HG03442 (cell line): ENCODE results near the gene PTPRG.

Source experiments
- ATAC-seq: cut with Tn5 transposase; IDR thresholded peaks from one replicate; pipeline ENCODE4 v1.9.1; 2021; ENCODE audit warnings: mild to moderate bottlenecking, moderate library complexity; ENCODE audit not compliant: unreplicated experiment

Gene PTPRG

DNA sequence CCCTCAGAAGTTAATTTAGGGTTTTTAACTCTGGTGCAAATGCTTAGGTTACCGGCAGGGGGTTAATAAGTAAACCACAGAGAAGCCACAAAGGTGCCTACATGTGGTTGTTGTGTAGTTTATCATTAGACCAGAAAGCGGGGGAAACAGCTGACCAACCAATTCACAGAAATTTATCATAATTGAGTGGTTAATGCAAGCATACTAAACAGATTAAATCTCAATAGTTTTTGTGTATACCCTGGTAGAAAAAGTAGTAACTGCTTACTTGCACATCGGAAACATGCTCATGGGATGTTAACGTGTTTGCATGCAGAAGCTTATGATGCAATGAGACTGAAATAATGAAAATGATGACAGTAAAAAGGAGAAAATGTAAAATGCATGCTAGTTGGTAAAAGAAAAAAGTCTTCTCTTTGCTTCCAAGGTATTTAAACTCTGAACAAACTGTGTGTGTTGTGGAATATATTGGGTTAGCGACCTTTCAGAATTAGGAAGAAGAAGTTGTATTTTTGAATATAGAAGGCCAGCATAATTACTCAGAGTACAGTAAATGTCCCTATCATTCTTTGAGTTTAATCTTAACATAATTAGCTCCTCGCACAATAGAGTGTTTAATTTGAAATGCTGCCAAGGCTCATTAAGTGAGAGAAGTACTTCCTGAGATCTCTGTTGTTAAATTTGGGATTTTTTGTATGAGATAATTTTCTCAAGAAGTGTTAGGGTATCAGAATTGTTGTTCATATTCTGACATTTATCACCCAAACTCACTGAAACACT is 316.2 kb downstream of the PTPRG start:
- ATAC-seq = peak; percentile 90

DNA sequence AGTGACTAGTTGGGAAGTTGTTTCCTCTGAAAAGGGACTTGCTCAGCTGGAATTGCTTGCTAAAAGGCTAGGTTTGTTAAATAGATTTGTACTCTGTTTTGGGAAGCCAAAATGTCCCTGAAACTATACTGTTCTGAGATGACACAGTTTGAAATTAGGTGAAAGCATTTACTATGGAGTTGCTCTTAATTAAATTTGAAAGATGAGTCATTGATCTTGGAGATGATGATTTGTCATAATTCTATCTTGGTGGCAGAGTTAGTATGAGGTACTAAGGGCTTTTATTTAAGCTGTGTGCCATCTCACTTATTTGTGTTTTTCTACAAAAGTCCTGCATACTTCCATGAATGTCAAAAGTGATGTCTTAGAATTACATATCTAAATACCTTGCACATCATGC is 320.9 kb downstream of the PTPRG start:
- ATAC-seq = no peak

DNA sequence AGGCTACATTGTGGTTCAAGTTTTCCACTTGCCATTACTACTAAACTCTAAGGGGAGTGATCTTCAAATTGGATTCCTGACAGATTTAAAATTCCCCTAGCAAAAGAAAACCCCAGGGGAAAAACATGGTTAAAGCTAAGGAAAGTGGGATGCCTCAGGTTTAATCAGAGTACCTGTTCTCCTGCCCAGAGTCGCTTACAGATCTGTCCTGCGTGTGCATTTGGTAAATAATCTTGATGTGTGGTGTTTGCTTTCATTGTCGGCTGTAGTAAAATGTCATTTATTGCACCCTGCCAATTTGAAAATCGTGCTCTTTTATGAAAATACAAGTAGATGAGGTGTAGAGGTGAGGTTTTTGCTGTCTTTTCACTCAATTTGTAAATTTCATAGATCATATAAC is 323.4 kb downstream of the PTPRG start:
- no peak for ATAC-seq

DNA sequence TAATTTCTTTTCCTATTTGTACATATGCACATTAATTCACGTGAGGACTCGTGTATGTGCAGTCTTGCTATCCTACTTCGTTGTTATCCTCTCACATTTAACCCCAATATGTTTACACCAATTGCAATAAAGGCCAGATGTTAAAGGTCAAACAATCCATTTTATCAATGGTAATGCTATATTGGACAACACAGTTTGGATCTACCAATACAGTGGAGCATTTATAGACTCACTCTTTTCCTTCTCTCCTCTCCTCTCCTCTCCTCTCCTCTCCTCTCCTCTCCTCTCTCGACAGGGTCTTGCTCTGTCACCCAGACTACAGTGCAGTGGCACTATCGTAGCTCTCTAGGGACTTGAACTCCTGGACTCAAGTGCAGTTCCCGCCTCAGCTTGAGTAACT is 324.0 kb downstream of the PTPRG start:
- ATAC-seq = no peak

DNA sequence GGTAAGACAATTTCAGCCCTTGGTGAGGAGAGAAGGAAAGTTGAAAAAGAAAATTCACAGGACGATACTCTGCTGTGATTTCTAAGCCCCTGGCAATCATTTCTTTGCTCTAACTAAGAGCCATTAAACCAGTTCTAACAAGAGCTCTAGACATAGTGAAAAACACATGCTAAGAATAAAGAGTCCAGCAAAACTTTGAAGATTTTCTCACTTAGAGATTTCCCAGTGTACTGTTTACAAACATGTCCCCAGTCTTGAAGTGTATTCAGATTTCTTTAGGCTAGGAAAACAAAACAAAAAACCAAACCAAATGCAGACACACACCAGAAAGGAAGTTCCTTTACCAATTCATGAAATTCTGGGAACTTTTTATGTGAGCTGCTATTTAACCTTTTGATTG is 325.8 kb downstream of the PTPRG start:
- ATAC-seq = no peak

DNA sequence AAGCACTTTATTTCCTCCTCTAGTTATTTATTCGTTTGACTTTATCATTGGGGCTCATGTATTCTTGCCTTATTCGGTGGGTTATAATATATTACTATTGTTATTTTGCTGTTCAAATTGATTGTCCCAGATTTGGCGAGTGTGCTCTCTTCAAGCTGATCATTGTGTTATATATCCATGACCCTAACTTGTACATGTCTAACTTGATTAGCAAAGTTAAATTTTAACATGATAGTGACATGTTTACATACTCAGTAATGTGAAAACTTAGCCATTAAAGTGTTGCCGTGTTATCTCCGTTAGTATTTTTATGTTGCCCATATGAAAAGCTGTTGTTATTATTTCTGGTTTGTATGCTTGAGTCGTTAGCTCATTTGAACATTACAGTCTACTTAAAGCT is 327.9 kb downstream of the PTPRG start:
- no peak for ATAC-seq

DNA sequence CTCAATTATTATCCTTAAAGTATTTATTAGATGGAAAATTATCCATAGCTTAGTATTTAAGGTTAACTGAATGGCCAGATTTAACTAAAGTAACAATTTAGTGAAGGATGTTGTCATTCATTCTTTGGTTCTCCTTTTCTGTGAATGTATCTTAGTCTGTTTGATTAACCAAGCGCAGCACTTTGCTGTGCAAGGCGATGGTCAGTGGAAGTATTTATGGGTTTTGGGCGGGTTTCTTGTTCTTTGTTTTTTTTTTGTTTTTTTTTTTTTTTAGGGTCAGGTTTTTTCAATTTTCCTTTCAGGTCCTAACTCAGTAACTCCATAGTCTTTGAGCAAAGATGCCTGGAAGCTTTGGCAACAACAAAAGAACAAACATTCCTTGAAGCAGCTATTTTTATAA is 328.8 kb downstream of the PTPRG start:
- no peak for ATAC-seq

DNA sequence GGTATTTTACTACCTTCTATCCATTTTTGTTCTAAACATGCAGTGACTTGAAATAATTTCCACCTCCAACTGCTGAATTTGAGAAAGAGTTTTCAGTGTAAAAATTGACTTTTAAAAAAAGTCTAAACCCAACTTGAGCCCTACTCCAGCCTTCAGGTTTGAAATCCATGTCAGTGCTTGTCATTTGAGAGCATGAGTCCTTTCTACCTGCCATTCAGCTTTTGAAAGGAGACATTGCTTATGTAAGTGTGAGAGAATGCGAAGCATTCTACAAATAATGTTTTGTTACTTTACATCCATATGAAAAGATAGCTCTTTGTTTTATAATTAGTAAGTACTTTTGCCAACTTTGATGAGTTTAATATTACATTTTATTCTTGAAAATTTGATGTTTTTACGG is 329.2 kb downstream of the PTPRG start:
- no peak for ATAC-seq

DNA sequence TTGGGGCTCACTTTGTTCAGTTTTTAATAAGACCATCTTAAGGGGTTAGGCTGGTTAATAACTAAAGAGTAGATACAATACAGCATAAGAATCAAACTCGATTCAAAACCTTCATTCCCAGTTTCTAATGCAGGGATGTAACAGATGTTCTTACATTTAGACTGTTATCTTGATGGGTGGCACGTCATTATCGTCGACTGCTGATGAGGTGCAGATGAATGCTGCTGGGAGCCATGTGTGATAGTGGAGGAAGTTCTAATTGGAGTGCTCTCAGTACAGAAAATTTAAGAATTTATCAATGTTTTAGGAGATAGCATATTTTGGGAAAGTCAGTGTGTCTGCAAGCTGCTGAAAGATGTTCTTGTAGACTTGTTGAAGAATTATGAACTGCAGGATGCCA is 331.5 kb downstream of the PTPRG start:
- no peak for ATAC-seq

DNA sequence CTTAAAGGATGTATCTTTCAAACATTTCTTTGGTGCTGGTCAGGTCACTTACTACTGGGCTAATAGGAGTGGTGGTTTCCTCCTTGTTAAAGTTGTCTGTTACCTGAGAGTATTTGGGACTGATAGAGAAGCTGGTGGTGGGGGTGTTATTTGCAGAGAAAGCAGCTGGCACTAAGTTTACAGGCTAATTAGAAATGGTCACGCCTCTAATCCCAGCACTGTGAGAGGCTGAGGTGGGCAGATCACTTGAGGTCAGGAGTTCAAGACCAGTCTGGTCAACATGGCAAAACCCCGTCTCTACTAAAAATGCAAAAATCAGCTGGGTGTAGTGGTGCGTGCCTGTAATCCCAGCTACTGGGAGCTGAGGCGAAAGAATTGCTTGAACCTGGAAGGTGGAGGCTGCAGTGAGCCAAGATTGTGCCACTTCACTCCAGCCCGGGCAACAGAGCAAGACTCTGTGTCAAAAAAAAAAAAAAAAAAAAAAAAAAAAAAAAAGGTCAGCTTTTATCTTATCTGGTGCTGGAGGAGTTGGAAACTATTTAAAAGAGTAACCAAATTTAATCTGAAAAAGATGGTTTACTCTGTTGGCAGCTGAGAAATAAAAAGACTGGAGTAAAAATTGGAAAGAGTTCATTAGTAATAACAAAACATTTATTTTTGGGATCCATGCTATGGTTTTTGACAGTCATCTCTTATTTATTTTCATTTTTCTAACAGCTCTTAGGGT is 332.6 kb downstream of the PTPRG start:
- ATAC-seq = no peak

DNA sequence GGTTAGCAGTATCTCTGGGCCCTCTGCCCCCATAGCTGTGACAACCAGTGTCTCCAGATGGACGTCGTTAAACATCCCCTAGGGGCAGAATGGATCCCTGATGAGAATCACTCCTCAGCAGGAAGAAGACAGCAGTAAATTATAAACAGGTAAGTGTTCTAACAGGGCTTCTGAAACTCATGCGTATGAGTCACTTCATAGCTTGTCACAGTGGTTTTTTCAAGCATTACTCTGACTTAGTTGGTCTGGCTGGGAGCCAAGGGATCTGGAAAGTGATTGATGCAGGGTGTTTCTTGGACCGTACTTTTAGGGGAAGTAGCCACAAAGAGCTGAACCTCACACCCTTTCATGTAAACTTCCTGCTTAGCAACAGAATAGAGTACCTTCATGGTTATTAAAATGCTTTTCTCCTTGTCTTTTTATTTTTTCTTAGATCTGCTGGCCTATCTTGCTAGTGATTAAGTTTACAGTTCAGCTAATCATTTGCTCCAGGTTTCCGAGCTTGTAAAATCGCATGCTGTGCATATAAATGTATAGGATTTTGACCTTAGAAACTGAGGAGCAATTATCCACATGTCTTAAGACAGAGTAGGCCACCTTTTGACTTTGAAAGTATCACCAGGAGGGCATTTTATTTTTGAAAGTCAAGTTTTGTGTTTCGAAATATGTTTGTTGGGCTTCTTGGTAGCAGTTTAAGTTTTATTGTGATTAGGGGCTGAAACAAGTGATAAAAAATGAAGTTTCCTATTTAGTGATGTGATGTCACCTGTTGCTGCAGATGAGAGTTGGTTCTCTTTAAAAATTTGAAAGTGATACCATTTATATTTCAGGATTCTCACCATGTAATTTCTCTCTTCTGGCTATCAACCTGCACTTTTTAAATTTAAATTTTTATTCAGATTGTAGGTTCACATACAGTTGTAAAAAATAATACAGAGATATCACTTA is 333.9 kb downstream of the PTPRG start:
- ATAC-seq = peak; percentile 96

DNA sequence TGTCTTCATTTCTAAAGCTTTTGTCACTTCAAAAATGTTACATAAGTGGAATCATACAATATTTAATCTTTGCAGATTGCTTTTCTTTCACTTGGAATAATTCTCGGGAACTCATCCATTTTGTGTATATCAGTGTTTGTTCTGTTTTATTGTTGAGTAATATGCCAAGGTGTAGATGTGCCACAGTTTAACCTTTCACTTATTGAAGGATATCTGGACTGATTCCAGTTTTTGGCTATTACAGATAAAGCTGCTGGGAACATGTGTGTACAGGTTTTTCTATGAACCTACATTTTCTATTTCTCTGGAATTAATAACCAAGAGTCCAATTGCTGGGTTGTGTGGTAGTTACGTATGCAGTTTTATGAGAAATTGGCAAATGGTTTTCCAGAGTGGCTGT is 334.9 kb downstream of the PTPRG start:
- ATAC-seq = no peak

DNA sequence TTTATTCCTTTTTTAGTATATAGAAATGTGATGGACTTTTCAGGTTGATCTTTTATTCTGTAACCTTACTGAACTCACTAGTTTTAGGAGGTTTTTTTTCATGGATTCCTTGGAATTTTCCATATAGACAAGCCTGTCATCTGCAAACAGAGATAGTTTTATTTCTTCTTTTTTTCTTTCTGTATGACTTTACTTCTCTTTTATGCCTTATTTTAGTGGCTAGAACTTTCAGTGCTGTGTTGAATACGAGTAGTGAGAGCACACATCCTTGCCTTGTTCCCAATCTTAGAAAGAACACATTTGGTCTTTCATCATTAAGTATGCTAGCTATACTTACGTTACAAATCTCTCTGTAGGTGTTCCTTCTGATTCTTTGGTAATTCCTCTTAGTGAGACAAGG is 336.5 kb downstream of the PTPRG start:
- ATAC-seq = no peak

DNA sequence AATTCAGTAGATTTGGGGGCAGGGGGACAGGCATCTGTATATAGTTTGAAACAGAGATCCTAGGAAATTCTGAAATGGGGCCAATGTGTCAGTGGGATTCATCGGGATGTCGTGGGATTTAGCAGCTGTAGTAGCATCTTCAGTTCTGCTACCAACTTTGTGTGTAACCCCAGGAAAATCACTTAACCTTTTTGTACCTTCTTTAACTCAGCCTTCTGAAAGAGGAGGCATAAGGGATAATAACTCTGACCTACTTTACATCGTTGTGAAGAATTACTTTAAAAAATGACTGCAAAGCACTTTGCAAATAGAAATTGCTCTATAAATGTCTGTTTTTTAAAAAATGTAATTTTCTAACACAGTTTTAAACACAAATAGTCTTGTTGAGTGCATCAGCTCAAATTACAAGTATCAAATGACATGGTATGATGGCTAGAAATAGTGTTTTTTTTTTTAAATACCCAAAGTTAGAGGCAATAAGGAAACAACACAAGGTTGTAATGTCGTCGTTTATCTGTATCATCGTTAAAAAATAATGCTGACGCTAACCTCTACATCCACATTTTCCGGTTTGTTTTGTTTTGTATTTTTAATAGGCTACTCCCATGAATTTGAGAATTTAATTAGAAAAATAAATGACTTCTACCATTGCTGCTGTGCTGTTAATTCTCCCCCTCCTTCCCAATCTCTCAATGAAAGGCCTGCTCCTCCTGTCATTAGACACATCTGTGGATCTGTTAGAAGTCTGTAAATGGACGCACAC is 338.5 kb downstream of the PTPRG start:
- ATAC-seq = no peak

DNA sequence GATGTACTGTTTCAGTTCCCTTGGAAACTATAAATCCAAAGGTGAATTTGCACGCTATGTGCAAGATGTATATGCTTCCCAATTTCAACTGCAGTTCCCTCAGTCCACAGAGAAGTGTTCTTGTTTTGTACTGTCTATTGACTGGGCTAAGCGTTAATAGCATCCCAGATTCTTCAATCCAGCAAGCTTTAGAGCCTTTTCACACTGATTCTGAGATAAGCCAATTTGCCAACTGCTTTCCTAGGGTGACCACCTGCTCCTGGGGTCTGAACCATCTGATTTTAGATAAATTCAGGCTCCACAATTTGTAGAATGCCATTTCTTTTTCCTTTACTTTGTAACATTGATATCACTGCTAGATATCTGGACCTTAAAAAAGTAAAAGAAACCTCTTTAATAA is 340.1 kb downstream of the PTPRG start:
- no peak for ATAC-seq

DNA sequence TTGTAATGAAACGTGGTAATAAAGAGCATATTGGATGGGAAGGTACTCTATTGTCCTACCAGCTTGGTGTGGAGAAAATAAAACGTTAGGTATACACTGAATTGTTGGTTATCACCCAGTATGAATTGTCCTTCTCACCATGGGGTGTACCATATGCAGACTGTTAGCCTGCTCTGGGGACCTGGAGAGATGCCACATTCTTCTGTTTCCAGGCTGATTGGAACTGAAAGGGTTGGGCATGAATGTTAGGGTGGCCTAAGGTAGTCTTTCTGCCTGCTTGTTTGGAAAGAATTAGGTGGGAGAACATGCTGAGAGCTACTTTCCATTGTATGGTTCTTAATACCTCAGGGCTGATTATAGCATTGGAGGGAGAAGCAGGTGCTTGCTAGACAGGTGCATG is 340.6 kb downstream of the PTPRG start:
- ATAC-seq = no peak

DNA sequence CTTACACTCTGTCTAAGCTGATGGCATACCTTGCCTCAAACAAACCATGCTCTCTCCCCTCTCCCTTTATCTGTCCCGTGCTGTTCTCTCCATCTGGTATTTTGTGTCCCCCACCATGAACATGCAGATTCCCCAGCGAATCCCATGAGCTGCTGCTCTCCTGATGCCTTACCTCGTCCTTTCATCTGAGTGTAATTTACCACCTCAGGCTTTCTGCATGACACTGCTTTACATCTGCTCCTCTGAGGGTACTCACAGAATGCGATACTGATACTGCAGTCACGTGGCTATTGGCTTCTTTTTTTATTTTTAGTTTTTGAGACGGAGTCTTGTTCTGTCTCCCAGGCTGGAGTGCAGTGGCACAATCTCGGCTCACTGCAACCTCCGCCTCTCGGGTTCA is 341.7 kb downstream of the PTPRG start:
- ATAC-seq = no peak

DNA sequence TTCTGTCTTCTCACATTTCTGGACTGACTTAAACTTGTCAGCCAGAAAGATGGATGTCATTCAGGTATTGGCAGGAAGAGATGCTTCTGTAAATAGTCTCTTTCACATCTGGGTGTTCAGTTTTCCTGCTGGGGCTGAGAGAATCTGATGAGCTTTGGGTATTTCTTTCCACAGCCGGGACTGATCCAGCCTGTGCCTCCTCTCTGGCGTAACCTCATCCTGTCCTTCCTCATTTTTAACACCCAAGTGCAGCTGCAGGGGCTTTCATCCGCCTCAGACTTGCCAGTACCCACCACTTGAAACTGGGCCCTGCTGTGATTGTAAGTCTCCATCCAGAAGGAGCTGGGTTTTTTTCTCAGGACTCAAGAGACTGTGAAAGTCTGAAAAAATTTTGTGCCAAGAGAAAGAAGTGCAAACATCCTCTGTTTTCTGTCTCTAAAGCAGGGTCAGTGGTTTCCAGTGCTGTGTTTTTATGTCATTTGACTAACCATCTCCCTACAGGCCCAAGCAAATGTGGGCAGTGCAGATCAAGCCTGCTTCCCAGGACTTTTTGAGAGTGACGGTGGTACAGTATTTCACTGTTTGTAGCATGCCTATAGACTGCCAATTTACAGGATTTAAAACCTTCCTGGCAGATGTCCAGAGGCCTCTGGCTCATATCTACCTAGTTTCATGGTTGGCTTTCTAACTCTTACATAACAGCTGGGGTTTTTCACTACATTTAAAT is 342.7 kb downstream of the PTPRG start:
- ATAC-seq = no peak

DNA sequence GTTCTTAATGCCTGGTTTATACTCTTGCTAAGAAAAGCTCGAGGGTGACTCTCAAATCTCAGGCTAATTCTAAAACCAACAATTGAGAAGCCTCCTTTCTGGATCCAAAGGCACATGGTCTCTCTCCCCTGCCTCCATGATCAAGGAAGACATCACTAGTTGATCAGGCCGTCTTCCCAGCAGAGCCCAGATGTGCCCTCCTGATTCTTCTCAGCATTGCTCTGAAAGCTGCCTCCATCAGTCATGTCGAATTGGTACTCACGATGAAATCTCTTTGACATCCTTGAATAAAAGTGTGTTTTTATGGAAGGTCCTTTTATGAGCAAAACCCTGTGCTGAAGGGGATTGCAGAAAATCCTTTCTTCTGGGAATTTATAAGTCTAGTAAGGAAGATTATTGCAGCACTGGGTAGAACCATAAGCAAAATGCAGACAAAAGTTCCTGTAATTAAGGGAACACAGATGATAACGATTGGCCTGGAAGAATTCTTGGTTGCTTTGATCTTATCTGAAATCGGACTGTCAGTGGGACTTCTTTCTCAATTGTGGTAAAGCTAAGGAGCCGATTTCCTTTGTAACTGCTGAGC is 345.9 kb downstream of the PTPRG start:
- ATAC-seq = no peak

DNA sequence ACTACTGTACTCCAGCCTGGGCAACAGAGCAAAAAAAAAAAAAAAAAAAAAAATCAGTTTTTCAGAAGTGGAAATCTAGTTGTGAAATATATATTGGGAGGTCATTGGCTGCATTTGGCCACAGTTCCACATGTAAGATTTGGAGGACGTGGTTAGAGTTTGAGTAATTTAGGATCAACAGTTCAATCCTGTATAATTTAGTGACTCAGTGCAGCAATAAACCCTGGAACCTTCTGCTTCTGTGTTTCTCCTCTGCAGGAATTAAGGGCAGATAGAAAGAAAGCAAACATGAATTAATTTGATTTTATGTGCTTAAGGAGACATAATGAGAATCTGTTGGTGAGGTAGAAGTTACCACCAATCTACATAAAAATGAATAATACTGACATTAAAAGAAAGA is 347.0 kb downstream of the PTPRG start:
- ATAC-seq = no peak
